HK-2 (cell line): Measurements from ENCODE around the gene ISCU.

ENCODE experiments used
- DNase-seq: peaks from one replicate; pipeline ENCODE4 v3.0.0-alpha.2; 2018; ENCODE audit not compliant: unreplicated experiment

The ISCU gene

GRCh38 chr12:108562348-108563135 lies at the start of gene ISCU:
Gene ISCU, plus strand, starts transcription at chr12:108562596. Its CDS starts 27 bp downstream, at chr12:108562623.
- DNase-seq, result peak; percentile 99

GRCh38 chr12:108514468-108514972 lies 47.9 kb upstream of the ISCU start:
- no peak for DNase-seq

- peak; percentile 100 for DNase-seq
Measured at GRCh38 chr12:108514973-108515814, 47.2 kb upstream of the ISCU start, which contains the start of gene FICD. Gene FICD, plus strand, starts transcription at chr12:108515277. Its CDS starts 1,696 bp downstream, at chr12:108516973.

GRCh38 chr12:108515916-108516315 lies 46.5 kb upstream of the ISCU start:
- no peak for DNase-seq

- no peak for DNase-seq
Measured at GRCh38 chr12:108516511-108517275, 45.7 kb upstream of the ISCU start.

- no peak for DNase-seq
Measured at GRCh38 chr12:108517288-108518100, 44.9 kb upstream of the ISCU start.

- no peak for DNase-seq
Measured at GRCh38 chr12:108518101-108518715, 44.2 kb upstream of the ISCU start.

- no peak for DNase-seq
Measured at GRCh38 chr12:108518716-108519496, 43.5 kb upstream of the ISCU start.

GRCh38 chr12:108519558-108519957 lies 42.8 kb upstream of the ISCU start:
- DNase-seq, result no peak

- no peak for DNase-seq
Measured at GRCh38 chr12:108523365-108523764, 39.0 kb upstream of the ISCU start.

GRCh38 chr12:108525681-108526080 lies 36.7 kb upstream of the ISCU start:
- peak; percentile 68 for DNase-seq

GRCh38 chr12:108526482-108527165 lies 35.8 kb upstream of the ISCU start:
- no peak for DNase-seq

GRCh38 chr12:108527166-108527496 lies 35.3 kb upstream of the ISCU start:
- DNase-seq, result no peak

GRCh38 chr12:108530161-108530560 lies 32.2 kb upstream of the ISCU start:
- DNase-seq, result no peak

GRCh38 chr12:108531929-108532848 lies 30.2 kb upstream of the ISCU start:
- no peak for DNase-seq

GRCh38 chr12:108538146-108538545 lies 24.2 kb upstream of the ISCU start:
- DNase-seq, result no peak

- DNase-seq, result no peak
Measured at GRCh38 chr12:108538616-108539195, 23.7 kb upstream of the ISCU start.

GRCh38 chr12:108542320-108542719 lies 20.1 kb upstream of the ISCU start:
- DNase-seq, result no peak
